GDM1 (cell line): ENCODE measurements around the gene NBL1.

Experiments used
- DNase-seq: peaks from one replicate; lab custom pipeline; 2025; lab: John Stamatoyannopoulos, UW

NBL1 gene, protein sequence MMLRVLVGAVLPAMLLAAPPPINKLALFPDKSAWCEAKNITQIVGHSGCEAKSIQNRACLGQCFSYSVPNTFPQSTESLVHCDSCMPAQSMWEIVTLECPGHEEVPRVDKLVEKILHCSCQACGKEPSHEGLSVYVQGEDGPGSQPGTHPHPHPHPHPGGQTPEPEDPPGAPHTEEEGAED

DNA sequence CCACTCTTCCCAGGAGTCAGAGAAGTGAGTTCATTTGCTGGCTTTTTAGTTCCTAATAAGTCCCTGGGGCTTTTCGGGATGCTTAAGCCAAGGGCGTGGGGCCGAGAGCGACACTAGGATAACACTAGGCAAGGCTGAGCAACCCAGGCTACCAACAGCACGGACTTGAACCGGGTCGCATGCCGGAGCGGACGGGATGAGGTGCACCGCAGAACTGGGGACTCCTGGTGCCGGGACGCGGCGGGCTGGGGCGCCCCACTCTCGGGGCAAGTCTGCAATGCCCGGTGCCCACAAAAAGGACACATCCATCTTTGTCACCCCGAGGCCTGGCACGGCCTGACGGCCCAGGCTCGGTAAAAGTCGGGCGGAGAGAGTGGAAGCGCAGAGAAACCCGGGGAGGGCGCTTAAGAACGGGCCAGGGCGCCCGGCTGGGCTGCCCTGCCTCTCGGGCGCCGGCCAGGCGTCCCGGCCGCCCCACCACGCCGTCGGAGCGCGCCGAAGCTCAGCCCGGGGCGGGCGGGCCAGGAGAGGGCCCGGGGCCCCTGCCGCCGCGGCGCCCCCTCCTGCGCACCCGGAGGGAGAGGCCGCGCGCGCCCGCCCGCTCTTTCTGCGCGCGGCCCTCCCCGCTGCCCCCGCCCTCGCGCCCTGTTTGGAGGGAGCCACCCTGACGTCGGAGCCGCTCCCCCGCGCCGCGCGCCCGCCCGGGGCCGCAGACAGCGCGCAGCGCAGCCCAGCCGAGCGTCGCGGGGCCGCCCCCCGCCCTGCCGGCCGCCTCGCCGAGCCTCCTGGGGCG, at the start of gene NBL1:
Gene NBL1 (plus strand): TSS at position 710 of the 793 bp plus-strand sequence. CDS start 10,720 bp downstream, outside the sequence.
- no peak for DNase-seq

DNA sequence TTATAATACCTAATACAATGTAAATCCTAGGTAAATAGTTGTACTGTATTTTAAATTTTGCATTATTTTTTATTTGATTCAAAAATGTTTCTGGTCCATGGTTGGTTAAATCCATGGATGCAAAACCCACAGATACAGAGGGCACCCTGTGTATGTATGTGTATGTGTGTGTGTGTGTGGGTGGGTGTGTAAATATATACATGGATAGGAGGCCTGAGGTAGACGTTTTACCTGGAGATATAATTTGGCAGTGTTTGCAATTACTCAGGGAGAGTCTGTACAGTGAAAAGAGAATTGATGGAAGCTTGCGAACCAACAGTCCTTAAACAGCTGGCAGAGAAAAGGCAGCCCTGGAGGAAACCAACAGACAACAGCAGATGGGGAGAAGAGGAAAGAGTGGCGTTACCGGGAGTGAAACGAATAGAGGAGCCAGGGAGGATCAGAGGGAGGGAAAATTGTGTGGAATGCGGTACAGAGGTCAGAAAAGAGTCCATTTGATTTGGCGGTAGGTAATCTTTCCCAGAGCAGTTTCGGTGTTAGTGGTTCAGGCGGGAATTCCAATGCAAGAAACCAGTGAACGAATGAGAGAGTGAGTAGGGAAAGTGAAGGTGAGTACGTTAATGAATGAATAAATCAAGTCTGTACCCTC, 47.9 kb upstream of the NBL1 start:
- no peak for DNase-seq

DNA sequence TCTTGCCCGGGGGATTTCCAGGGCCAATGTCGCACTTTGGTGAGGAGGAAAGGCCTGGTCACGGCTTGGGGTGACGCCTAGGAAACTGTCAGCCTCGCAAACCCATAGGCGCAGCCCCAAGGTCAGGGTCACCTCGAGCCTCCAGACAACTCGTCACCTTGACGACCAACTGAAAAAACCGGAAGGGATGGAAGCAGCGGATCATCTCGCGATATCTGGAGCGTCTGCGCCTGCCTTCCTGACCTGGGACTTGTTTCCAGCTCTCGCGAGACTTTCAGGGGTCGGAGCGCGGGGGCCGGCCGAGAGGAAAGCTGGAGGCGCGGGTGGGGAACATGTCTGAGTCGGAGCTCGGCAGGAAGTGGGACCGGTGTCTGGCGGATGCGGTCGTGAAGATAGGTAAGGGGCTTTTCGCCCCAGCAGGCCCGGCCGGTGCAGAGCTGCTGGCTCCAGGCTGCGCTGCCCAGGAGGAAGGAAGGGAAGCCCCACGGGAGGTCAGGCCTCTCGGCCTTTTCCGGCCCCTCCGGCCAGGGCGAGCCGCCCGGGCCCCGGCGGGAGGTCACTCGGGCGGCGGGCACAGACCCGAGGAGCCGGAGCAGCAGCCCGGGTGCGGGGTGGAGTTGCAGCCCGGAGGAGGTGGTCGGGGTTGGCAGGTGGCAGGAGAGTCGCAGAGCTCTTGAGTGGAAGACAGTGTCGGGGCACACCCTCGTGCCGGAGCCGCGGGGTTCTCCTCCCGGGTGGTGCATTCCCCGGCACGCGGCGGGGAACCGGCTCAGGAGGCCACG, 47.2 kb upstream of the NBL1 start:
- DNase-seq: peak; percentile 93

DNA sequence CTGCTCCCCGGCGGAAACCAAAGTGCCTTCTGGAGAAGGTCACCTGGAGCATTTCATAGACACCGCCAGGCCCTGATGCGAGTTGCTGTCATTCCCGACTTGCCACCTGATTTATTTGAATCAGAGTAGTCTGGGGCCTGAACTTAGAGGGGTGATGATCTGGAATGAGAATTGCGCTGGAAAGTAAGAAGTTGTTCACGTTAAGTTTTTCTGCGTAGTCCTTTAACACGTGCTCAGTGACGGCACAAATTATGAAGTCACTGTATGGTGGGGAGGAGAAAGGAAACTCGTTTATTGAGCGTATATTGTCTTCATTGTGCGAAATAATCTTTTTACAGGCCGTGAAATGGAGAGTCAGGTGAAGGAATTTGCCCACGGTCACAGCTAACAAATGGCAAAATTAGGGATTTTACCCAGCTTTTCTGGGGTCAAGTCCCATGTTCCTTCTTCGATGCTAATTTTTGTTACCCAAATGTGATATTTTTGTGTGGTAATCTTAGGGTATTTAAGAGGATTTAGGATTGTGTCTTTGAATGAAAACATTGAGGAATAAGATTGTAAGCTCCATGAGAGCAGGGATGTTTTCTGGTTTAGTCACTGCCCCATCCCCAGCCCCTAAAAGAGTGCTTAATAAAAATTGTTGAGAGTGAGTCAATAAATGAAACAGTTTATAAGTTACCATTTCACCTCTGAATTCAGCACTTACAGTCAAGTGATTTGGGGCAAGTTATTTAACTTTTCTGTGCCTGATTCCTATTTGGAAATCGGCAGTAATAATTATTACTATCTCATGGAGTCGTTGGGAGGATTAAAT, 46.4 kb upstream of the NBL1 start:
- DNase-seq: no peak

DNA sequence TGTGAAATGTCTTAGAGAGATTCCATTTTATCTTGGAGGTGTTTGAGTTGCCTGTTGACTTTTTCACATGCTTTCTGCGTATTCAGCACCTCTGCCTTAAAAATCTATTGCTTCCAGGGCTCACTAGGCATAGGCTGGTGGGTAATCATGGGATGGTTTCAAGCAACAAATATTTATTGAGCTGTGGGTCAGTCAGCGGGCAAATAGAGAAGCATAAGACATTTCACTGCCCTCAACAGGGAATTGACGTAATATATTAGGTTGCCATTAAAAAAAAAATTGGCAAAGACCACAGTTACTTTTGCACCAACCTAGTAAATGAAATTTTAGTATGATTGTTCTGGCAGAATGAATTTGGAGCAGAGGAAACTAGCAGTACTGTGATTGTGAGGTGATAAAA, 44.3 kb upstream of the NBL1 start:
- DNase-seq: no peak

DNA sequence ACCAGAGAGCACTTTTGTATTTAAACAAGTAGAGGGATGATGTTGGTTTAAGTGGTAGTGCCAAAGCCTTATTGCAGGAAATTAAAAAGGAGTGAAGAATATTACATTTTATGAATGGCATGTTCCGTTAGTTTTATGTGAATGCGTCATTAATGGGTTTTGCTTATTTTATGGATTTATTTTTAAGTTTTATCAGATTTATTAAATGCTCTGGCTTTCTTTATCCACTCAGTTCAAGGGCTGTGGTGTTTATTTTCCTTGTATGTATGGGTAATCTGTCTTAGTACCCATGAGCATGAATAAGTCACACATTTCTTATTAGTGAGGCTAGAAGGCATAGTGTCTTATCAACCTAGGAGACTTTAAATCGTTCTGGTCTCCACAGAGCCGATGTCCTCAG, 41.6 kb upstream of the NBL1 start:
- no peak for DNase-seq

DNA sequence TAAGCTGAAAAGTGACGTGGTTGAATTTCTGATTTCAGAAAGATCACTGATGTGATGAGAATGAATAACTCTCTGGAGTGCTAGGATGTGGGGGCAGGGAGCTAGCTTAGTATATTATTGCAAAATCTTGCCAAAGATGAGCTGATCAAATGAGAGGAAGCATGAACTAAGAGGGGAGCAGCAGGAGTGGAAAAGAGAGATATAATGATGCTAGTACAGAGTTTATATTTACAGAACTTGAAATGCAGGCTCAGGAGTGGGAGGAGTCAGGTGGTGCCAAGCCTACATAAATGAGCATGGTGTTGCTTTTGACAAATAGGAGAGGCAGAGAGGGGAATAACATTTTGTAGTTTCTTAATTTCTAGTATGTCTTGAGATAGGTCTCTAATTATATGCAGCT, 38.1 kb upstream of the NBL1 start:
- no peak for DNase-seq

DNA sequence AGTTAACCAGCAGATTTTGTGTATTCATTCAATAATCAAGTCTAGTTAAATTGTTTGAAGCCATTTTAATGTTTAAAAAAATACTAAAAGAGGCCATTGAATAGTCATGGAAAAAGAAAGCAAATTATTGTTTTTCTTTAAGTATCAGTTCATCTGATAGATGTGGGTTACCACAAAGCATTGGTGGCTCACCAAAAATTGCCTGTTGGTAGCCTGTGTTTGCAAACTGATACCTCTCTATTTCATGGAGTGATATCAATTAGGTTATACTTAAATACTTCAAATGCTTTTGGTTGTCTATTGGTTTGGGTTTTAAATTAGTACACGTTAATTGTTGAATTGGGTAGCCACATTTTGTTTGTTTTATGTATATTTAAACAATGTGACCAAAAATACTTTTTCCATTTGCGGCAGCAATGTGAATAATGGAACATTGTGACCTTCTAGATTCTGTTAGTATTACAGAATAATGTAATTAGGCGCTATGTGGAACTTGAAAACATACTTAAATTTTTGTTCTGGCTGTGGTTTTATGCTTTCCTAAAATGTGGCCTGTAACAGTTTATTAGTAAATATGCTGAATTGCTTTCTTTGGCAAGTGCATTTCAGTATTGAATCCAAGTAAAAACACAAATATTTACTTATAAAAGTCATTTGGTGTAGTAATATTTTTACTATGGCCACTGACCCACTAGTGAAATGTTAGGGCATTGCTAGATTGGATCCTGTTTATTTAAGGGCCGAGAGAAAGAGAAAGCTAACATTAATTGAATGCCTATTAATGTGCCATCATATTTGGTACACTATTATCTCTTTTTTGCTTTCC, 37.1 kb upstream of the NBL1 start:
- no peak for DNase-seq

DNA sequence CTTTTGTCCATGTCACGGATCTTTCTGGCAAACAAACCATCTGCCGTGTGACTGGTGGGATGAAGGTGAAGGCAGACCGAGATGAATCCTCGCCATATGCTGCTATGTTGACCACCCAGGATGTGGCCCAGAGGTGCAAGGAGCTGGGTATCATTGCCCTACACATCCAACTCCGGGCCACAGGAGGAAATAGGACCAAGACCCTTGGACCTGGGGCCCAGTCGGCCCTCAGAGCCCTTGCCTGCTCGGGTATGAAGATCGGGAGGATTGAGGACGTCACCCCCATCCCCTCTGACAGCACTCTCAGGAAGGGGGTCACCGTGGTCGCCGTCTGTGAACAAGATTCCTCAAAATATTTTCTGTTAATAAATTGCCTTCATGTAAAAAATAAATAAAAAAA, 35.9 kb upstream of the NBL1 start:
- no peak for DNase-seq

DNA sequence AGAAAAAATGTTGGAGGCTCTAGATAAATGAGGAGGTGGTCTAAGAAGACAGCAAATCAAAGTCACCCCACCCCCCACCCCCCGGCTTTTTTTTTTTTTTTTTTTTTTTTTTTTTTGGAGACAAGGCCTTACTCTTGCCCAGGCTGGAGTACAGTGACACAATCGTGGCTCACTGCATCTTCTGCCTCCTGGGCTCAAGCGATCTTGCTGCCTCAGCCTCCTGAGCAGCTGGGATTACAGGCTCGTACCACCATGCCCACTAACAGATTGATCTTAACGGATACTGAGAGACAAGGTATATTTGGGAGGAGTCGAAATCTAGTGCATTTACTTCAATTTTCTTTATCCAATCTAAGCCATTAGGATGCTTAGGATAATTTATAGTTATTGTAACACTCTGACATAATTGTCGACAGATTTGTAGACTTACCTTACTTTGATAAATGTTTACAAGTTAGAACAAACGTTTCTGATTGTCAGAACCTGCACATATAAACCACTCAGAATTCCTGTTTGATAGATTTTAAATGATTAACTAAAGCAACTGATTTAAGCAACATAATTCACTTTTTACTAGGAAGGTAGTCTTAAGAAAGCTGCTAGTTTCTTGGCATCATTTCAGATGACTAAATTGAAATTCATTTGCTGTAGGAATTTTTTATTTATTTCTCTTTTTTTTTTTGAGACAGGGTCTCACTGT, 33.7 kb upstream of the NBL1 start:
- no peak for DNase-seq

DNA sequence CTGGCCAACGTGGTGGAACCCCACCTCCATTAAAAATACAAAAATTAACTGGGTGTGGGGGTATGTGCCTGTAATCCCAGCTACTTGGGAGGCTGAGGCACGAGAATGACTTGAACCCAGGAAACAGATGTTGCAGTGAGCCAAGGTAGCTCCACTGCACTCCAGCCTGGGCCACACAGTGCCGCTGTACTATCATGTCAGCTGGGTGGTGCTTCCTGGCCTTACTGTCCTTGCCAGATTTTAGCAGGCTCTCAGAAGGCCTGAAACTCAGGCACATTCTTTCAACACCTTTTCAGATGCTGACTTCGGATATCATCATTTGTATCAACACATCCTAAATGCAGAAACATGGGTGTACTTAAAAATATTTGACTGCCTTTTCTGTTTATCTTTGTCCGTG, 31.6 kb upstream of the NBL1 start:
- no peak for DNase-seq

DNA sequence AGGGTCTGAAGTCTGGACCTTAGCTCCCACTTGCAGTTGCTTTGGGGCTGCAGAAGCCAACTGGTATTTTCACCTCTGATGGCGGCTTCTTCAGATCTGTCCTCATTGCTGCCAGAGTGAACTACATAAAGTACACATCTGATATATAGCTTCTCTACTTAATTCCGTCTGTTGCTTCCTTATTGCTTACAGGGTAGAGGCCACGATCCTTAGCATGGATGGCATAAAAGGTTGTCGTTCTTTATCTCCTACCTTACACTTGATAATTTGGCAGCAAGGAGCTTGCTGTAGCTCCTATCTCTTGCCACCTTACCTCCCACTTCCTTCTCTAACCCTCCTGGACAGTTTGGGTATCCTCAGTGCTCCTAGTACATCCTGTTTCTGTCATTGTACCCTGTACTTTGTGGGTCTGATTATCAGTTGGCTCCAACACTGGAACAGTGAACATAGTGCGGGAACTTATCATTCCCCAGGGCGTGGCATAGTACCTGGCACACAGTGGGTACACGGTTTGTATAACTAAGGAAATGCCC, 30.9 kb upstream of the NBL1 start:
- DNase-seq: peak; percentile 7

DNA sequence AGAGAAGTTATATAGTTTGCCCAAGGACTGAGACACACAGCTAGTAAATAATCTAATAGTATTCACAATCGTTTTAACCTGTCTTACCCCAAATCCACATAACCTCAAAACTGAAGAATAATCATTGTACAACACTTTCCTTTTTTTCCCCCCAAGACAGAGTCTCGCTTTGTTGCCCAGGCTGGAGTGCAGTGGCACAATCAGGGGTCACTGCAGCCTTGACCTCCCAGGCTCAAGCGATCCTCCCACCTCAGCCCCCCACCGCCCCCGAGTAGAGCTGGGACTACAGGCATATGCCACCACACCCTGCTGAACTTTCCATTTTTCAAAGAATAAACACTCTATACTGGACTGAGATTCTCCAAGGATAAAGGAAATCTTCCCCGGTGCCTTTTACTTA, 28.7 kb upstream of the NBL1 start:
- no peak for DNase-seq

DNA sequence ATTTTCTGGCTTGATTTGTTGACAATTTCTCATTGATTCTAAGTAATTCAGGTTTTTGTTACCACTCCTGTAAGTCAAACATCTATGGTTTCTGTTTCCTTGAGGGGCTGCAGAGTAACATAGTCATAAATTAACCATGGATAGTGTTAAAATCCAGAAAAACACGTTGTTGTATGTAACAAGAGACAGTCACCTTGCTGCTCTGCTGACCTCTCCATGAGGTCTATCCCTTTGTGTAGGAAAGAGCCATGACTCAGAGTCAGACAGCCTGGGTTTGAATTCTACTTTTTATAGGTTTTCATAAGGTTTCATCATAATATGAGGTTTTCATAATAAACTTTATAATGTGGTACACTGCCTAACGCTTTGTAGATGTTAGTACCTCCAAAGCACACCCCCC, 27.6 kb upstream of the NBL1 start:
- DNase-seq: no peak

DNA sequence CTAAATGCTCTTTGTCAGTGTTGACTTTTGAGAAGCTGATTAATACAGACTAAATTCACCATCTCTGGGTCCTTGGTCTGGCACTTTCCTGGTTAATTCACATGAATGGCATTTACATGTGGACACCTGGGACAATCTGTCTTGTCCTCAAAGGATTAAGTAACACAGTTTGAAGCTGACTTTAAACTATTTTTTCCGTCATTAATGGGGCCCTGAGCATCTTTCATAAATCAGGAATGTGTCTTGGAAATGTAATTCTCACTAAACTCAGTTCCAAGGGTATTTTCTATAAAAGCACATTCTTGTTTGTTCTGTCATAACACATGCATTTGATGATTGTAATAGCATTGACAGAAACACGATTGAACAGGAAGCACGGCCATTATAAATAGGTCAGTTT, 26.7 kb upstream of the NBL1 start:
- DNase-seq: no peak

DNA sequence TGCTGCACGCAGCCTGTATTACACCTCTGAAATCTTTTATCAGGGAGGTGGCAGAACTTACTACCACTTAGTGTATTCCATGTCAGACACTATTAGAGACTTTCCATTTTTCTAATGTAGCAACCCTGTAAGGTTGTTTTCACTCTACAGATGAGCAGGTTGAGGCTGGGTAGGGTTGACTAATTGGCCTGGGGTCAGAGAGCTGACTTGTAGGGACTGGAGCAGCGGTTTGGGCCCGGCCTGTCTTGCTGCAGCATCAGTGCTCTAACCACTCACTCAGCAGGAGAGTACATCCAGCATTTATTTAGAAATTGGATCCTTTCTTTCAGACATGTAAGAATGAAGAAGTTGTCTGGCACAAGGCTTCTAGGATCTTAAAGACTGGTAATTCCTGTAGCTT, 25.7 kb upstream of the NBL1 start:
- no peak for DNase-seq

DNA sequence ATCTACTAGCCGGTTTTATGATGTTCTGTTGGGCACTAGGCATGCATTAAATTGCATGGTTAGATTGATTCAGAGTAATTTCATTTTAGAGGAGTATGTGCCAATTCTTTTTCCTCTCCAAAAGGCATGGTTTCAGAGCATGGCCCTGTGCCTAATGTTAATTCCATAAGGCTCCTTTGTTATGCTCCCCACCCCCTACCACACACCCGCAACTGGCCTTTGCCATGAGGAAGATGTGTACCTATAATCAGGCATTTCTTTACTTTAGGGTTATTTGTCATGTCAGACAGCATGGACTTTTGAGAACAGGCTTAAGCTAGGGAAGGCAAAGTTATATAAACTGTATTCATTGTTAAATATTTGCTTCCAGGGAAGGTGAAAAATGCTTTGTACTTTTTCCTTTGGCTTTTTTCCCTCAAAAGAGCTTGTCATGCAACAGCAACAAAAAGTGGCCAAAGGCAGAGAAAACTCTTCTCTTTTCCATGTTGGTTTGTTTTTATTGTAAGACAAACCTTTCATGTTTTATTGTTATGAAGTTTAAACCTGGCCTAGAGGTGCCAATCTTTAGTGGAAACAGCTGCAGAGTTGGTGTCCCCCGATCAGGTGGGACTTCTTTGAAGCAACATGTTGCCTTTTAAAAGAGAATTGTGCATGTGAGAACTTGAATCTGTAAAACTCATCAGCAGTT, 24.3 kb upstream of the NBL1 start:
- no peak for DNase-seq

DNA sequence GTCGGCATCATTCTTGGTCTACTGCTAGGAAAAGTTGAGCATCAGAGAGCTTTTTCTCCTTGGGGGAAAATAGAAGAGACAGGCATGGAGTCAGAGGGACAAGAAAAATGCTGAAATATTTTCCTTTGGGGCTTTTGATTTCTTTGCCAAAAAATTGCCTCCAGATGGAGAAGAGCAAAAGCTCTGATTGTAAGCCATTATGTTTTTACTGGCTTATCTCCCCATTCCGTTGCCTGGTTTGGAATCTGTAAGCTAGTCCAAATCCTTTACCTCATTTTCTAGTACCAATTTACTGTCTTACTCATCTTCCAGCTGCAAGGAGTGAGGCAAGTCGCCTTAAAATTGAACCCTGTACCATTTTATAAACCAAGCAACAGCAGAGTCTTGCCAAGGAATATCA, 23.3 kb upstream of the NBL1 start:
- DNase-seq: no peak

DNA sequence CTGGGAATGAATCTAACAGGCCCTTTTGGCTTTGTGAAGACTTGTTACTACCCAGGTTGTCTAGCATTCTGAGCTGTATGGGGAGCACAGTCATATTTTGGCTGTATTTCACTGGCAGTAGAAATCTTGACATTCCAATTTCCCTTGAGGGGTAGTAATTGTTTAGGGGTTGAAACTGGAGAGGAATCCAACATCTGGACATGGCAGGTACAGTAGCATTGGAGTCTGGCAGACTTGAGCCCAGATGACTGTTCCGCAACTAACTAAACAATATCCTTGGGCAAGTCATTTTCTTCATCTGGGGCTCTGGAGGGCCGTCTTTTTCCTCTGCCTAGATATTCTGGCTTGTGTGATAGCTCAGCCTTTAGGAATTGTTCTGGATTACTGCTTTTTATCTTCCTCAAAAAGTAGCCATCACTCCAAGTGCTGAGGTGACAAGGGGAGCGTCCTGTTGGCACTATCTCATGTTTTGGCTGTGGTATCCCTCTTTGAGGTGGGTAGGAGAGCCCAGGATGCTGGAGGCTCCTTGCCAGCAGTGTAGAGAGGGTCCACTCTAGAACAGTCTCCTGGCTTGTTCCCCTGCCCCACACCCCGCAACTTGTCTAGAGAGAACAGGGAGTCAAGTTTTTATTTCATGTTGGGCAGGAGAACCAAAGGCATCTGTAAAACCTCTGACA, 22.7 kb upstream of the NBL1 start:
- DNase-seq: no peak
